HG03196 (cell line): ENCODE results near the gene UBAP1.
"Not testable (repeated sequence)": the region's sequence is repeated elsewhere in the genome, so short reads cannot be mapped to it uniquely, and the experiment has no call there.

Experiments
- ATAC-seq: cut with Tn5 transposase; IDR thresholded peaks from one replicate; pipeline ENCODE4 v1.9.1; 2021; ENCODE audit not compliant: unreplicated experiment

The UBAP1 gene

DNA sequence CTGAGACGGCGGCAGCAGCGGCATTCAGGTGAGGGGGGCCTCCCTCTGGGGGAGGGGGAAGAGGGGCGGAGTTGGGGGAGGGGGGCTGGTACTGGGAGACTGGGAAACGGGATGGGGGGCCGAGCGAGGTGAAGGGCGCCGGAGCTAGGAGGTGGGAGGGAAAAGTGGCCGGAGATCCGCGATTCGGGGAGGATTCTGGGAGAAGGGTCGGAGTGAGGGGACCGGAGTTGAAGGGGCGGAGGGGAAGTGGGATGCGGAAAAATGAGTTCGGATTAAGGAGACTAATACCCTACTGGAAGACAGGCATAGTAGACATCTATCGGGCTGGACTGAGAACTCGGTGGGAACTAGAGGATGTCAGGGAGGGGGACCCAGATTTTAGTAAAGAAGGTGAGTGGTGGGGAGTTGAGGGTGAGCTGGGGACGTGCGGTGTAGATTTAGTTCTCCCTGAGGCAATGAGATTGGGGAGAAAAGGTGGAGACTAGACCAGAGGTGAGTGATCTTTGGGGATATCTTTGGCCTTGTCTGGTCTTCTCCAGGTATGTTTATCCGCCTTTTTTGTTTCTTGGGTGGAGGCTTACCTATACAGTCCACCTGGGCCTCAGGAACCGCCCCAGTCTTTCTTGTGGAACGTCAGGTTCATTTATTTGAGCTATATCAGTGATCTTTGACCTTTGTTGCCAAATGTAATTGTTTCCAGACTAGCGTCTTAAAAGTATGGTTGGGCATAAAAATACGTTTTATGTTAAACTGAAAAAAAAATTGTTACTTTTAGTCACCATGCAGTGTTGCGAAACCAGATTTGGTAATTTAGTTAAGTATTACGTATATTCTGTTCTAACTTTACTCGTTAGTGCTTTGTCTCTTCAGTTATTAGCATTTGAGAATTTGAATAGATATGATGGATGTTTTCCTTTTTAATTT lies 632 bp downstream of the UBAP1 start:
- no peak for ATAC-seq

- ATAC-seq: peak; percentile 93
Measured at GRCh38 chr9:34185778-34186551, 7.1 kb downstream of the UBAP1 start.

GRCh38 chr9:34187891-34188240 lies 9.0 kb downstream of the UBAP1 start:
- no peak for ATAC-seq

GRCh38 chr9:34190996-34191892 lies 12.4 kb downstream of the UBAP1 start:
- no peak for ATAC-seq

DNA sequence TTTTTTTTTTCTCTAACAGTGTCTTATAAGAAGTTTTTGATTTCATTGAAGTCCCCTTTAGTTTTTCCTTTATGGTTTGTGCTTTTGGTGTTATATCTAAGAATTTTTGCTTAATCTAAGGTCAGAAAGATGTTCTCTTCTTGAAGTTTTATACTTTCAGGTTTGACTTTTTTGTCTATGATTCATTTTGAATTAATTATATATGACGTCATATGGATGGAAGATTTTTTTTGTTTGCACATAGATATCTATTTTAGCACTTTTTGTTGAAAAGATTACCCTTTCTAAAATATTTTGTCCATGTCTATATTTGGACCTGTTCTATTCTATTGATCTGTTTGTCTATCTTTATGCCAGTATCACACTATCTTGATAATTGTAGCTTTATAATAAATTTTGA lies 16.3 kb downstream of the UBAP1 start:
- ATAC-seq: no peak

DNA sequence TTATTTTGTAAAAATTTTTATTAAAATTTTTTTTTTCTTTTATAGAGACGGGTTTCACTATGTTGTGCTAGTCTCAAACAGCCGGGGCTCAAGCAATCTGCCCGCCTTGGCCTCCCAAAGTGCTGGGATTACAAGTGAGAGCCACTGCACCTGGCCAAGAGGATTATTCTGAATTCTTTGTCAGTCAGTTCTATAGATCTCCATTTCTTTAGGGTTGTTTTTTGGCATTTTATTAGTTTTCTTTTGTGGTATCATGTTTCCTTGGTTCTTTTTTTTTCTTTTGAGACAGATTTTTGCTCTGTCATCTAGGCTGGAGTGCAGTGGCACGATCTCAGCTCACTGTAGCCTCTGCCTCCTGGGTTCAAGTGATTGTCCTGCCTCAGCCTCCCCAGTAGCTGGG lies 18.4 kb downstream of the UBAP1 start:
- not testable (repeated sequence) for ATAC-seq

DNA sequence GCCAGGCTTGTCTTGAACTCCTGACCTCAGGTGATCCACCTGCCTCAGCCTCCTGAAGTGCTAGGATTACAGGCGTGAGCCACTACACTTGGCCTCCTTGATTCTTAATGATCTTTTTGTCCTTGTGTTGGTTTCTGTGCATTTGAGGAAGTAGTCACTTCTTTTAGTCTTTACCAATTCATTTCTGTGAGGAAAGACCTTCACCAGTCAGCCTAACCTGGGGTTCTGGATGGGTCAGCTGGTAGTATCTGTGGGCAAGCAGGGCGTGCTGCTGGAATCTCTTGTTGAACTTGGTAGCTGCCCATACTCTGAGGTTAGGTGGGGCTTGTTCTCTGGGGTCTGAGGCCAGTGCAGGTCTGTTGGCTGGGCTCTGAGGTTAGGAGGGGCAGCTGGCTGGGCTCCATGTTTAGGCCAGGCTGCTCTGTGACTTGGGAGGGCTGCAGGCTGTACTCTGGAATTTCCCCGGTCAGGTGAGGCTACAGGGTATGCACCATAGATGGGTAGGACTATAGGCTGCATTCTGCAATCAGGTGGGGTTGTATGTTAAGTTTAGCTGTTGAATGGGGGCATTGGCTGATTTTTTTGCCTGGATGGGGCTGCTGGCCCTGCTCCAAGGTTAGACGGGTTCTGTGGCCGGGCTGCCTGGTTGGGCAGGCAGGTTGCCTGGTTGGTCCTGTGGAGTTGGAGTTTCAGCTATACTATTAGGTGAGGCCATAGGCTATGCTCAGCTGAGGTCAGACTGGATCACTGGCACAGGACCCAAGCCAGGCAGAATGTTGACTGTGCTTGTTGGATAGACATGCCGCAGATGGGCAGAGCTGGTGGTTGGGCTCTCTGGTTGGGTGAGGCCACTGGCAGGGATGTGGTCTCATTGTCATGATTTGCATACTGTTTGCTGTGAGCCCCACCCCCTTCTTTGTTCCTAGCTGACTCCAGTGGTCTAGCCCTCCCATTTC lies 19.2 kb downstream of the UBAP1 start:
- no peak for ATAC-seq

DNA sequence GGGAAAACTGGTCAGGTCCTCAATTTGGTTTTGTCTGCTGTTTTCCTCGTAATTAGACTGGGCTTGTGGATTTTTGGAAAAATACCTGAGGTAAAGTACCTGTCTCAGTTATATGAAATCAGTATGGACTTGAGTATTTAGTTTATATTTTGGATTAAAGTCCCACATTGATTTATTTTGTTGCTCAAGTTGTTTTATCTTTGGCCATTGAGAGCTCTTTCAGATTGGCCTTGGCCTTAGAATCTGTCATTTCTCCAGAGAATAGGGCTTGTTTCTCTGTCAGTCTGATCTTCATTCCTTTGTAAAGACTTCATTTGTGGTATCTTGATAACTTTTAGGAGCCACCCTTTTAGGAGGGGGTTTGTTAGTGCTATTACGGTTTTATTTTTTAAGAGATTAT lies 21.2 kb downstream of the UBAP1 start:
- no peak for ATAC-seq

- no peak for ATAC-seq
Measured at GRCh38 chr9:34203275-34203991, 24.6 kb downstream of the UBAP1 start.

DNA sequence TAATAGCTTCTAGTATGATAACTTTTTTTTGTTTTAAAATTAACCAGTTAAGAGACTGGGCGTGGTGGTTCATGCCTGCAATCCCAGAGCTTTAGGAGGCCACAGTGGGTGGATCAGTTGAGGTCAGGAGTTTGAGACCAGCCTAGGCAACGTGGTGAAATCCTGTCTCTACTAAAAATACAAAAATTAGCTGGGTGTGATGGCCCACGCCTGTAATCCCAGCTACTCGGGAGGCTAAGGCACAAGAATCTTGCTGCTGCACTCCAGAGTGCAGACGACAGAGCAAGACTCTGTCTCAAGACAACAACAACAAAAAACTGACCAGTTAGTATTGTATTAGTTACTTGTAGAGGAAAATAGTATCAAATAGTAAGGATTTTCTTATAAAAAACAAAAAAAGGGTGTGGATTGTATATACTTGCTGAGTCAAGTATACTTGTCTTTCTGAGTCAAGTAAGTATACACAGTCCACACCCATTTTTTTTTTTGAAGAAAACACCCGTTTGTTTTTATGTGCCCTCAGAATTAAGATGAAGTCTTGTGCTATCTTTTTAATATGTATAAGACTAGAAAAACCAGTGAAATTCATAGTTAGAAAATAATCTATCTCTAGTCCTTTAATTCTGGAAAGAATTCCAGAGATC lies 25.3 kb downstream of the UBAP1 start:
- ATAC-seq: no peak

- no peak for ATAC-seq
Measured at GRCh38 chr9:34205102-34205501, 26.3 kb downstream of the UBAP1 start.

DNA sequence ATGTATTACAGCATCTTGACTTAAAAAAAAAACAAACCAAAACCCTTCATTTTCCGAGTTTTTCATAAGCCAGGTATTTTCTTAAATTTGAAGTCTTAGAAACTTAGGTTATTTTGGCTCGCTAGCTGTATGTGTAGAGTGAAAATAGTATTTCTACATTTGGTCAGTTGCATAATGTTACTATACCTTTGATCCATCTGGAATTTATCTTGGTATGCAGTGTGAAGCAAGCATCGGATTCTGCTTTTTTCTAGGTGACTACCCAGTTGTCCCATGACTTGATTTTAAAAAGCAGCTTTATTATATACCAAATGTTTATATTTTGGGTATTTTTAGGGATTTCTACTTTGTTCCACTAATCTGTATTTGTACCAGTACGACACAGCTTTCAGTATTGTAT lies 27.7 kb downstream of the UBAP1 start:
- no peak for ATAC-seq

DNA sequence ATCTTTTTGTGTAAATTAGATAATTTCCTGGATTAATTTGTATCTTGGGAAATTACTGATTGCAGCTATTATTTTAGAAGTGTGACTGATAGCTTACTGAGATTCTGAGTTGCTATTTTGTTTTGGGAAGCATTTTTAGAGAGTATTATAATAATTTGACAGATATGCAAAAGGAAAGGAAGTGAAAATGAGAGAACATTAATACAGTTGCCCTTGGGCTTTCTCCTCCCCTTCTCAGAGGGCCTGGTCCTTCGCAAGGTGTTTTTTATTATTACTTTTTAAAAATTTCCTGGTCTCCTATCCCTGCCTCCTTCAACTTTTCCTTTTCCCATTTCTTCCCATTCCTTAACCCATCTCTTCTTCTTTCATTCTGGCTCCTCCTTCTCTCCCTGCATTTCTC lies 32.6 kb downstream of the UBAP1 start:
- no peak for ATAC-seq

GRCh38 chr9:34214354-34215000 lies 35.6 kb downstream of the UBAP1 start:
- ATAC-seq: not testable (repeated sequence)

GRCh38 chr9:34216325-34216724 lies 37.5 kb downstream of the UBAP1 start:
- no peak for ATAC-seq

DNA sequence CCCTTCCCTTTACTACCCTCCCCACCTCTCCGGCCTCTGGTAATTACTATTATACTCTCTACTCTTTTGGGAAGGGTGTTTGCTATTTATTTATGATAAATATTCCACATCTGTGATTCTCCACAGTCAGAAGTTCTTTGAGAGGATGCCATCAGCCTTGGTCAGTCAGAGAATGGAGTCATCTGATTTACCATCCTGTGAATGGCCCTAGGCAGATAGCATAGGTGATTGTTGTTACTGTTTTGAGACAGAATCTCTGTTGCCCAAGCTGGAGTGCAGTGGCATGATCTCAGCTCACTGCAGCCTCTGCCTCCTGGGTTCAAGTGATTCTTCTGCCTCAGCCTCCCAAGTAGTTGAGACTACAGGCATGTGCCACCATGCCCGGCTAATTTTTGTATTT lies 38.2 kb downstream of the UBAP1 start:
- not testable (repeated sequence) for ATAC-seq

GRCh38 chr9:34218446-34218845 lies 39.6 kb downstream of the UBAP1 start:
- ATAC-seq: no peak

DNA sequence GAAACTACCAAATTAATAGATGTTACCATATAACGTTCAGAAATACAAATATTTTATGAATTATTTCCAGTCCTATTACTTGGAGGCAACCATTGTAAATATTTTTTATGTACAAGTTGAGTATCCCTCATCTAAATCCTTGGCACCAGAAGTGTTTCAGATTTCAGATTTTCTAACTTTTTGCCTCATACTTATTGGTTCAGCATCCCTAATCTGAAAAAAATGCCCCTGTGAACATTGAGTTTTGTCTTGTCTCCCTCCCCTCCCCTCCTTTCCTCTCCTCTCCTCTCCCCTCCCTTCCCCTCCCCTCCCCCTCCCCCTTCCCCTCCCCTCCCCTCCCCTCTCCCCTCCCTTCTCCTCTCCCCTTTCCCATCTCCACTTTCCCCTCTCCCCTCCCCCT lies 40.6 kb downstream of the UBAP1 start:
- no peak for ATAC-seq
